ENCODE results near the gene PLXNA4. TPM values are rescaled to one million over a fixed set of nuclear protein-coding genes. Genes with fewer than 3 reads are reported as not detected.

Gene PLXNA4
- total RNA-seq, 1 experiment from 2014 or later: not detected

- DNase-seq (ENCODE audit: low read depth, low spot score): no peak
- intact Hi-C loops (cut with micrococcal nuclease): no loop called here
- ChIA-PET RAD21 (ENCODE audit: low non-redundant PET in 1 of 2, low total read pairs in 2 of 2, uncharacterized antibody in 2 of 2, unreplicated experiment in 2 of 2) (no interaction called here), POLR2A (no interaction called here), CTCF (no interaction called here)
- TF ChIP-seq SIN3A (IDR thresholded peaks at IDR 0.05; ENCODE audit: low read depth): no peak
- TF ChIP-seq SRF (IDR thresholded peaks at IDR 0.05; ENCODE audit: low read depth): no peak
- no peak for TF ChIP-seq EZH2 (IDR thresholded peaks at IDR 0.05)
- TF ChIP-seq YY1 (IDR thresholded peaks at IDR 0.05; ENCODE audit: extremely low read depth, insufficient replicate concordance, low read depth, low read length): no peak
- no peak for TF ChIP-seq CEBPB (IDR thresholded peaks at IDR 0.05; ENCODE audit: low read depth)
- no peak for TF ChIP-seq REST (IDR thresholded peaks at IDR 0.05; ENCODE audit: low read depth)
- no peak for TF ChIP-seq POLR2AphosphoS5 (IDR thresholded peaks at IDR 0.05; ENCODE audit: low read depth, low read length)
- no peak for TF ChIP-seq SP1 (IDR thresholded peaks at IDR 0.05; ENCODE audit: low read depth)
- no peak for TF ChIP-seq ZFX (IDR thresholded peaks at IDR 0.05)
- H2AFZ ChIP-seq (ENCODE audit: low read depth, low read length, poor library complexity, severe bottlenecking): no peak overlapping the region
- no peaks in the 10 kb centered on the region for H3K9me3 ChIP-seq (ENCODE audit: control insufficient read depth in 1 of 2, insufficient read depth in 1 of 2, low read depth in 1 of 2, low read length in 2 of 2)
- H3K27ac ChIP-seq (ENCODE audit: low read depth, low read length): no peak overlapping the region
- H3K4me2 ChIP-seq (ENCODE audit: low read length): no peak overlapping the region
- no peaks in the 10 kb centered on the region for H3K4me1 ChIP-seq (ENCODE audit: control insufficient read depth in 1 of 2, insufficient read depth in 2 of 2, low read length in 2 of 2)
- no peak overlapping the region for H3K4me3 ChIP-seq (replicated peaks in 1 of 2; ENCODE audit: low read depth in 1 of 2, low read length in 2 of 2)
- H3K36me3 ChIP-seq (ENCODE audit: control insufficient read depth in 1 of 2, insufficient read depth in 2 of 2, low read length in 2 of 2): no peaks in the 10 kb centered on the region
- ATAC-seq: no peak
- no peaks in the 10 kb centered on the region for H3K9me2 ChIP-seq (ENCODE audit: insufficient read depth)
- H3K9ac ChIP-seq (ENCODE audit: low read length): no peak overlapping the region
- no peaks in the 10 kb centered on the region for H3K79me2 ChIP-seq (ENCODE audit: insufficient read depth, low read length)
- H3K27me3 ChIP-seq (ENCODE audit: insufficient read depth, low read length): peaks cover 51% of the 10 kb centered on the region
- no TSS peak for BruUV-seq (replicated peaks)
- no peaks in the 10 kb centered on the region for H4K20me1 ChIP-seq (ENCODE audit: insufficient read depth)
Measured at GRCh38 chr7:132592936-132593335, 16.7 kb upstream of the PLXNA4 start.
